MM.1S (cell line): ENCODE data around the gene IL17RB.

Experiments
- DNase-seq: peaks from one replicate; pipeline ENCODE4 v3.0.0-alpha.2; 2015
- H2AFZ ChIP-seq: fragments of 300-600 bp; sonication (generic); 2 replicates; pipeline ENCODE4 v1.6.0; 2016; ENCODE audit warnings: antibody characterized with exemption, low read length
- H3F3A ChIP-seq: fragments of 300-600 bp; sonication (generic); 2 replicates; pipeline ENCODE4 v1.6.1; 2016; ENCODE audit warnings: mild to moderate bottlenecking, antibody characterized with exemption, low read length, moderate library complexity, mixed read lengths; ENCODE audit not compliant: insufficient read depth
- H3K27ac ChIP-seq: fragments of 300-600 bp; sonication (generic); 2 replicates; pipeline ENCODE4 v1.5.1; 2016; ENCODE audit warnings: mild to moderate bottlenecking, low read length
- H3K27me3 ChIP-seq: fragments of 300-600 bp; sonication (generic); replicated peaks from 2 replicates; pipeline ENCODE4 v1.6.0; 2016; ENCODE audit warnings: low read length; ENCODE audit not compliant: insufficient read depth
- H3K36me3 ChIP-seq: fragments of 300-600 bp; sonication (generic); replicated peaks from 2 replicates; pipeline ENCODE4 v1.6.1; 2016; ENCODE audit warnings: mild to moderate bottlenecking, low read length, mixed read lengths; ENCODE audit not compliant: insufficient read depth
- H3K4me1 ChIP-seq: fragments of 300-600 bp; sonication (generic); 2 replicates; pipeline ENCODE4 v1.6.1; 2016; ENCODE audit warnings: low read length, mixed read lengths
- H3K4me2 ChIP-seq: fragments of 300-600 bp; sonication (generic); 2 replicates; pipeline ENCODE4 v1.6.0; 2016; ENCODE audit warnings: low read depth, low read length
- H3K4me3 ChIP-seq: fragments of 300-600 bp; sonication (generic); 2 replicates; pipeline ENCODE4 v1.5.1; 2016; ENCODE audit warnings: low read length, mixed read lengths
- H3K79me2 ChIP-seq: fragments of 300-600 bp; sonication (generic); 2 replicates; pipeline ENCODE4 v1.6.1; 2016; ENCODE audit warnings: mixed run types, low read length, mixed read lengths
- H3K9ac ChIP-seq: fragments of 300-600 bp; sonication (generic); 2 replicates; pipeline ENCODE4 v1.6.1; 2016; ENCODE audit warnings: low read length, mixed read lengths
- H3K9me2 ChIP-seq: fragments of 300-600 bp; sonication (generic); replicated peaks from 2 replicates; pipeline ENCODE4 v1.6.1; 2016; ENCODE audit warnings: mild to moderate bottlenecking, low read length, mixed read lengths; ENCODE audit not compliant: insufficient read depth
- H3K9me3 ChIP-seq: fragments of 300-600 bp; sonication (generic); replicated peaks from 2 replicates; pipeline ENCODE4 v1.6.1; 2016; ENCODE audit warnings: mild to moderate bottlenecking, low read length, mixed read lengths; ENCODE audit not compliant: insufficient read depth
- H4K20me1 ChIP-seq: fragments of 300-600 bp; sonication (generic); 2 replicates; pipeline ENCODE4 v1.6.1; 2016; ENCODE audit warnings: mild to moderate bottlenecking, low read length, moderate library complexity, mixed read lengths; ENCODE audit not compliant: insufficient read depth
- CTCF ChIP-seq: fragments of 300-600 bp; sonication (generic); IDR thresholded peaks from 2 replicates; pipeline ENCODE4 v1.5.1; 2016; ENCODE audit warnings: antibody characterized with exemption, low read length, mixed read lengths
- EZH2 ChIP-seq: fragments of 300-600 bp; sonication (generic); optimal IDR thresholded peaks from 2 replicates; pipeline ENCODE3; 2017; ENCODE audit warnings: low read depth, mild to moderate bottlenecking, antibody characterized with exemption, low read length, mixed read lengths
- EZH2phosphoT487 ChIP-seq: fragments of 300-600 bp; sonication (generic); IDR thresholded peaks from 2 replicates; pipeline ENCODE4 v1.6.1; 2018; ENCODE audit warnings: antibody characterized with exemption, low read length

IL17RB gene

GRCh38 chr3:53845103-53845880 is 1.1 kb upstream of the IL17RB start:
- Histone ChIP-seq H3K27ac (peak overlapping the region; percentile 85; the same call in 1 of the 2 replicates), H3K9ac (peak overlapping the region; percentile 87), H3K4me3 (peak overlapping the region; percentile 81), H3K79me2 (no peaks in the 10 kb centered on the region; the same call in 1 of the 2 replicates), H3K4me2 (peak overlapping the region; percentile 99), H3K9me3 (no peaks in the 10 kb centered on the region), H3F3A (peaks cover 24% of the 10 kb centered on the region), H3K27me3 (no peaks in the 10 kb centered on the region), H3K36me3 (no peaks in the 10 kb centered on the region), H4K20me1 (no peaks in the 10 kb centered on the region), H3K4me1 (peaks cover 21% of the 10 kb centered on the region), H3K9me2 (no peaks in the 10 kb centered on the region), H2AFZ (peak overlapping the region; percentile 86)
- peak; percentile 73 for DNase-seq
- TF ChIP-seq EZH2: no peak
- peak; percentile 44 for TF ChIP-seq CTCF
- no peak for TF ChIP-seq EZH2phosphoT487

- peak overlapping the region; percentile 81 for H3K4me3 ChIP-seq
- H3K36me3 ChIP-seq: no peaks in the 10 kb centered on the region
- no peaks in the 10 kb centered on the region for H3K9me3 ChIP-seq
- no peak for DNase-seq
- peak overlapping the region; percentile 85; the same call in 1 of the 2 replicates for H3K27ac ChIP-seq
- no peaks in the 10 kb centered on the region for H3K9me2 ChIP-seq
- peaks cover 24% of the 10 kb centered on the region for H3F3A ChIP-seq
- no peaks in the 10 kb centered on the region for H3K27me3 ChIP-seq
- H4K20me1 ChIP-seq: no peaks in the 10 kb centered on the region
- H3K4me1 ChIP-seq: peaks cover 21% of the 10 kb centered on the region
- peak overlapping the region; percentile 86 for H2AFZ ChIP-seq
- peak overlapping the region; percentile 99 for H3K4me2 ChIP-seq
- H3K79me2 ChIP-seq: no peaks in the 10 kb centered on the region; the same call in 1 of the 2 replicates
- H3K9ac ChIP-seq: peak overlapping the region; percentile 87
- TF ChIP-seq EZH2phosphoT487 (no peak), EZH2 (no peak), CTCF (no peak)
These were observed 561 bp upstream of the IL17RB start for GRCh38 chr3:53845881-53846133.

- Histone ChIP-seq H3K27ac (no peak overlapping the region), H3K4me1 (peaks cover 21% of the 10 kb centered on the region), H3K9me3 (no peaks in the 10 kb centered on the region), H3K79me2 (no peaks in the 10 kb centered on the region; the same call in 1 of the 2 replicates), H3K9ac (0 out of 2 replicates have a peak overlapping the region, but pooled peaks have one; percentile 87), H4K20me1 (no peaks in the 10 kb centered on the region), H3F3A (peaks cover 24% of the 10 kb centered on the region), H3K36me3 (no peaks in the 10 kb centered on the region), H3K4me3 (peak overlapping the region; percentile 81), H3K27me3 (no peaks in the 10 kb centered on the region), H3K9me2 (no peaks in the 10 kb centered on the region), H2AFZ (peak overlapping the region; percentile 86; the same call in 1 of the 2 replicates), H3K4me2 (peak overlapping the region; percentile 99)
- TF ChIP-seq EZH2: no peak
- no peak for TF ChIP-seq CTCF
- TF ChIP-seq EZH2phosphoT487: no peak
- DNase-seq: no peak
These were observed 435 bp downstream of the IL17RB start for GRCh38 chr3:53846851-53847155.
